SU-DHL-6 (cell line): ENCODE data around the gene CHFR.

ENCODE experiments used
- EZH2phosphoT487 ChIP-seq: fragments of 200-600 bp; sonication (generic), shearing (Covaris generic); conservative IDR thresholded peaks from 2 replicates; pipeline ENCODE4 v1.6.1; 2018; ENCODE audit warnings: mild to moderate bottlenecking, antibody characterized with exemption, low read length, moderate library complexity, mixed read lengths
- TF ChIP-seq, protein P1 (sequence below): fragments of 200-600 bp; sonication (generic); IDR thresholded peaks from one replicate; pipeline ENCODE4 v1.5.1; 2017; ENCODE audit warnings: antibody characterized with exemption, mild to moderate bottlenecking, low read length, moderate library complexity; ENCODE audit not compliant: insufficient read depth, poor library complexity, severe bottlenecking

GRCh38 chr12:132869551-132869950, 17.9 kb downstream of the CHFR start:
- TF ChIP-seq, protein P1, sequence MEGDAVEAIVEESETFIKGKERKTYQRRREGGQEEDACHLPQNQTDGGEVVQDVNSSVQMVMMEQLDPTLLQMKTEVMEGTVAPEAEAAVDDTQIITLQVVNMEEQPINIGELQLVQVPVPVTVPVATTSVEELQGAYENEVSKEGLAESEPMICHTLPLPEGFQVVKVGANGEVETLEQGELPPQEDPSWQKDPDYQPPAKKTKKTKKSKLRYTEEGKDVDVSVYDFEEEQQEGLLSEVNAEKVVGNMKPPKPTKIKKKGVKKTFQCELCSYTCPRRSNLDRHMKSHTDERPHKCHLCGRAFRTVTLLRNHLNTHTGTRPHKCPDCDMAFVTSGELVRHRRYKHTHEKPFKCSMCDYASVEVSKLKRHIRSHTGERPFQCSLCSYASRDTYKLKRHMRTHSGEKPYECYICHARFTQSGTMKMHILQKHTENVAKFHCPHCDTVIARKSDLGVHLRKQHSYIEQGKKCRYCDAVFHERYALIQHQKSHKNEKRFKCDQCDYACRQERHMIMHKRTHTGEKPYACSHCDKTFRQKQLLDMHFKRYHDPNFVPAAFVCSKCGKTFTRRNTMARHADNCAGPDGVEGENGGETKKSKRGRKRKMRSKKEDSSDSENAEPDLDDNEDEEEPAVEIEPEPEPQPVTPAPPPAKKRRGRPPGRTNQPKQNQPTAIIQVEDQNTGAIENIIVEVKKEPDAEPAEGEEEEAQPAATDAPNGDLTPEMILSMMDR = no peak
- no peak for TF ChIP-seq EZH2phosphoT487
